HepG2 (cell line): ENCODE data around the gene B3GNT9. TPM values are rescaled to one million over a fixed set of nuclear protein-coding genes. Genes with fewer than 3 reads are reported as not detected.

Experiments
- ARNTL ChIP-seq: sonication (generic); formaldehyde crosslinking; IDR thresholded peaks from 2 replicates; pipeline ENCODE4 v1.4.0; 2020; ENCODE audit warnings: mild to moderate bottlenecking, missing genetic modification reagents
- CCDC6 ChIP-seq: sonication (generic); formaldehyde crosslinking; IDR thresholded peaks from 2 replicates; pipeline ENCODE4 v1.8.1; 2022; ENCODE audit warnings: mild to moderate bottlenecking, missing genetic modification reagents, moderate library complexity
- EEA1 ChIP-seq: sonication (generic); formaldehyde crosslinking; IDR thresholded peaks from 2 replicates; pipeline ENCODE4 v1.5.1; 2020; ENCODE audit warnings: mild to moderate bottlenecking, missing genetic modification reagents, borderline replicate concordance
- ELF1 ChIP-seq: sonication (generic); formaldehyde crosslinking; IDR thresholded peaks from 2 replicates; pipeline ENCODE4 v1.4.0; 2020; ENCODE audit warnings: missing genetic modification reagents
- ETS1 ChIP-seq: sonication (generic); formaldehyde crosslinking; IDR thresholded peaks from 2 replicates; pipeline ENCODE4 v1.4.0; 2020; ENCODE audit warnings: missing genetic modification reagents
- FOXA3 ChIP-seq: IDR thresholded peaks from 2 replicates; pipeline ENCODE4 v1.6.1; 2016; ENCODE audit warnings: missing genetic modification reagents, missing compliant biosample characterization
- IRF9 ChIP-seq: sonication (generic); formaldehyde crosslinking; IDR thresholded peaks from 2 replicates; pipeline ENCODE4 v1.8.0; 2022; ENCODE audit warnings: missing genetic modification reagents, mild to moderate bottlenecking, borderline replicate concordance
- MAFG ChIP-seq: sonication (generic); formaldehyde crosslinking; IDR thresholded peaks from 2 replicates; pipeline ENCODE4 v1.5.1; 2020; ENCODE audit warnings: mild to moderate bottlenecking, missing genetic modification reagents
- MEF2D ChIP-seq: sonication (generic); formaldehyde crosslinking; IDR thresholded peaks from 2 replicates; pipeline ENCODE4 v1.5.1; 2020; ENCODE audit warnings: mild to moderate bottlenecking, missing genetic modification reagents
- MLXIP ChIP-seq: sonication (generic); formaldehyde crosslinking; IDR thresholded peaks from 2 replicates; pipeline ENCODE4 v1.9.0; 2021; ENCODE audit warnings: missing genetic modification reagents, borderline replicate concordance
- MXD3 ChIP-seq: IDR thresholded peaks from 2 replicates; pipeline ENCODE4 v1.6.1; 2016; ENCODE audit warnings: mild to moderate bottlenecking, missing biosample characterization, missing genetic modification reagents
- NR2F2 ChIP-seq: IDR thresholded peaks from 2 replicates; pipeline ENCODE4 v1.6.1; 2012; ENCODE audit warnings: low read depth, inconsistent platforms, borderline replicate concordance
- PAF1 ChIP-seq: IDR thresholded peaks from 2 replicates; pipeline ENCODE4 v1.6.1; 2016; ENCODE audit warnings: missing genetic modification reagents, missing compliant biosample characterization
- POLR2A ChIP-seq, 2 experiments: IDR thresholded peaks; 2 replicates each; pipeline ENCODE4 v1.6.1; 2011; ENCODE audit warnings: low read depth in 2 of 2, low read length in 2 of 2, mild to moderate bottlenecking in 1 of 2, moderate library complexity in 1 of 2; ENCODE audit not compliant: insufficient read depth in 1 of 2
- SIN3A ChIP-seq: IDR thresholded peaks from 2 replicates; pipeline ENCODE4 v1.6.1; 2011; ENCODE audit warnings: low read depth, mild to moderate bottlenecking, control low read depth, low read length, borderline replicate concordance
- SKI ChIP-seq: fragments of 450-650 bp; IDR thresholded peaks from one replicate; pipeline ENCODE4 v1.6.1; 2018; ENCODE audit warnings: mild to moderate bottlenecking; ENCODE audit not compliant: partially characterized antibody
- SSRP1 ChIP-seq: IDR thresholded peaks from 2 replicates; pipeline ENCODE4 v1.6.1; 2016; ENCODE audit warnings: control low read depth
- TEAD3 ChIP-seq: optimal IDR thresholded peaks from 2 replicates; pipeline ENCODE3; 2016; ENCODE audit warnings: borderline replicate concordance
- U2AF2 ChIP-seq: fragments of 200-400 bp; formaldehyde crosslinking; IDR thresholded peaks from 2 replicates; pipeline ENCODE4 v1.6.1; 2017; ENCODE audit warnings: low read depth, mild to moderate bottlenecking, low read length
- XRCC5 ChIP-seq: fragments of 200-400 bp; formaldehyde crosslinking; optimal IDR thresholded peaks from 2 replicates; pipeline ENCODE3; 2017; ENCODE audit warnings: mild to moderate bottlenecking, low read length
- ZBTB8A ChIP-seq: sonication (generic); formaldehyde crosslinking; IDR thresholded peaks from 2 replicates; pipeline ENCODE4 v1.4.0; 2020; ENCODE audit warnings: mild to moderate bottlenecking, low read depth, missing genetic modification reagents, borderline replicate concordance
- ZFY ChIP-seq: sonication (generic); formaldehyde crosslinking; IDR thresholded peaks from 2 replicates; pipeline ENCODE4 v1.4.0; 2020; ENCODE audit warnings: missing genetic modification reagents
- ZNF253 ChIP-seq: sonication (generic); formaldehyde crosslinking; IDR thresholded peaks from 2 replicates; pipeline ENCODE4 v1.8.0; 2022; ENCODE audit warnings: mild to moderate bottlenecking, missing genetic modification reagents, borderline replicate concordance
- ZNF501 ChIP-seq: sonication (generic); formaldehyde crosslinking; IDR thresholded peaks from 2 replicates; pipeline ENCODE4 v1.5.1; 2020; ENCODE audit warnings: mild to moderate bottlenecking, moderate library complexity, missing genetic modification reagents
- ZNF557 ChIP-seq: sonication (generic); formaldehyde crosslinking; IDR thresholded peaks from 2 replicates; pipeline ENCODE4 v1.4.0; 2020; ENCODE audit warnings: missing genetic modification reagents
- ZNF564 ChIP-seq: sonication (generic); formaldehyde crosslinking; IDR thresholded peaks from 2 replicates; pipeline ENCODE4 v1.8.1; 2023; ENCODE audit warnings: mild to moderate bottlenecking, missing genetic modification reagents
- ZNF605 ChIP-seq: sonication (generic); formaldehyde crosslinking; IDR thresholded peaks from 2 replicates; pipeline ENCODE4 v1.8.0; 2022; ENCODE audit warnings: mild to moderate bottlenecking, missing genetic modification reagents
- polyA plus RNA-seq, 8 experiments: library from polyadenylated mRNA; depleted of rRNA in 3 of 8; stranded (reverse) in 7 of 8; unstranded in 1 of 8; fragments of >200 nt; fragmentation: Illumina TruSeq in 4 of 8; extraction: Trizol in 4 of 8; gene quantifications; 2 replicates each; pipeline versions ENCODE4 v1.2.1 to v1.2.3, GENCODE V29; 2011 to 2016; ENCODE audit warnings: low read depth in 4 of 8, missing spikeins in 1 of 8, mixed read lengths in 1 of 8; ENCODE audit not compliant: insufficient read depth in 1 of 8
- total RNA-seq, 5 experiments: library from RNA; depleted of rRNA; stranded (reverse); fragments of >200 nt; fragmentation: Illumina TruSeq; extraction: Trizol; gene quantifications; 2 replicates each; pipeline ENCODE4 v1.2.3, GENCODE V29; 2016; ENCODE audit warnings: low read depth in 1 of 5

Gene B3GNT9
- total and polyA plus RNA-seq, 2 of the 13 experiments (the other 11 are each of a cell fraction or from before 2014, with no cell fraction given), result 1.5 to 3.1 TPM

GRCh38 chr16:67155295-67156142 is 4.7 kb upstream of the B3GNT9 start (continued):
- TF ChIP-seq ZNF501 (peak; percentile 77; the same call in 1 of the 2 replicates), ETS1 (CRISPR knock-in tag) (no peak), TEAD3 (CRISPR knock-in tag) (peak; percentile 74), NR2F2 (no peak), FOXA3 (CRISPR knock-in tag) (0 out of 2 replicates have a peak, but pooled peaks have one; percentile 35), MEF2D (CRISPR knock-in tag) (no peak), XRCC5 (peak; percentile 92), SKI (peak; percentile 62), ARNTL (CRISPR knock-in tag) (no peak), ZNF557 (CRISPR knock-in tag) (0 out of 2 replicates have a peak, but pooled peaks have one; percentile 46), SIN3A (no peak), U2AF2 (no peak), ZNF605 (CRISPR knock-in tag) (no peak), CCDC6 (CRISPR knock-in tag) (no peak), ZNF564 (CRISPR knock-in tag) (no peak; the same call in 1 of the 2 replicates), EEA1 (peak; percentile 48; the same call in 1 of the 2 replicates), ZNF253 (CRISPR knock-in tag) (no peak), POLR2A (IDR thresholded peaks at IDR 0.05; ENCODE audit: insufficient read depth in 1 of 2, low read depth in 2 of 2, low read length in 2 of 2) (no peak), MLXIP (CRISPR knock-in tag) (no peak), IRF9 (CRISPR knock-in tag) (peak; percentile 81; the same call in 1 of the 2 replicates), ELF1 (no peak), SSRP1 (CRISPR knock-in tag) (no peak), ZBTB8A (no peak), MXD3 (peak; percentile 71; the same call in 1 of the 2 replicates), ZFY (CRISPR knock-in tag) (0 out of 2 replicates have a peak, but pooled peaks have one; percentile 48), PAF1 (no peak), MAFG (CRISPR knock-in tag) (no peak)
